Liver (tissue), 3 donors: Measurements from ENCODE around the gene BRD4.

Experiments
- ATF3 ChIP-seq: IDR thresholded peaks from 2 replicates; pipeline ENCODE4 v1.6.1; 2016; ENCODE audit warnings: antibody characterized with exemption
- CTCF ChIP-seq: fragments of 150-350 bp; IDR thresholded peaks from 2 replicates; pipeline ENCODE4 v1.5.1; 2017; ENCODE audit warnings: improper control_type of control experiment, low read depth, low read length; ENCODE audit not compliant: missing input control
- FOXA1 ChIP-seq: IDR thresholded peaks from 2 replicates; pipeline ENCODE4 v1.6.1; 2016; ENCODE audit warnings: antibody characterized with exemption
- FOXA2 ChIP-seq: IDR thresholded peaks from 2 replicates; pipeline ENCODE4 v1.6.1; 2016; ENCODE audit warnings: antibody characterized with exemption
- GABPA ChIP-seq, 2 donors: IDR thresholded peaks in 1 of 2; conservative IDR thresholded peaks in 1 of 2; 2 replicates each; pipeline ENCODE4 v1.6.1; 2016; ENCODE audit warnings: antibody characterized with exemption in 2 of 2, mild to moderate bottlenecking in 1 of 2, moderate library complexity in 1 of 2
- HNF4A ChIP-seq, 2 donors: conservative IDR thresholded peaks; 2 replicates each; pipeline ENCODE4 v1.6.1; 2016; ENCODE audit warnings: antibody characterized with exemption in 2 of 2, mild to moderate bottlenecking in 2 of 2
- JUND ChIP-seq, 2 donors: IDR thresholded peaks; 2 replicates each; pipeline ENCODE4 v1.6.1; 2016; ENCODE audit warnings: antibody characterized with exemption in 2 of 2
- MAX ChIP-seq: IDR thresholded peaks from 2 replicates; pipeline ENCODE4 v1.6.1; 2016; ENCODE audit warnings: antibody characterized with exemption
- RAD21 ChIP-seq, 2 donors: IDR thresholded peaks; 2 replicates each; pipeline ENCODE4 v1.6.1; 2016; ENCODE audit warnings: antibody characterized with exemption in 2 of 2, mild to moderate bottlenecking in 2 of 2
- REST ChIP-seq: IDR thresholded peaks from 2 replicates; pipeline ENCODE4 v1.6.1; 2016; ENCODE audit warnings: antibody characterized with exemption, mild to moderate bottlenecking
- RXRA ChIP-seq, 2 donors: IDR thresholded peaks; 2 replicates each; pipeline ENCODE4 v1.6.1; 2017 to 2018; ENCODE audit warnings: antibody characterized with exemption in 2 of 2, mild to moderate bottlenecking in 1 of 2
- SP1 ChIP-seq: IDR thresholded peaks from 2 replicates; pipeline ENCODE4 v1.6.1; 2018; ENCODE audit warnings: antibody characterized with exemption, mild to moderate bottlenecking
- YY1 ChIP-seq: IDR thresholded peaks from 2 replicates; pipeline ENCODE4 v1.6.1; 2016; ENCODE audit warnings: antibody characterized with exemption, mild to moderate bottlenecking
- donor health status: healthy.
- donor health status: healthy.

GRCh38 chr19:15315101-15315500 lies 17.2 kb downstream of the BRD4 start:
- TF ChIP-seq CTCF, result no peak
- no peak for TF ChIP-seq JUND (IDR thresholded peaks at IDR 0.05)
- TF ChIP-seq MAX, result no peak
- no peak for TF ChIP-seq SP1
- TF ChIP-seq RXRA (IDR thresholded peaks at IDR 0.05), result no peak
- TF ChIP-seq RAD21 (IDR thresholded peaks at IDR 0.05), result no peak
- no peak for TF ChIP-seq YY1
- no peak for TF ChIP-seq HNF4A (conservative IDR thresholded peaks at IDR 0.05)
- TF ChIP-seq REST, result no peak
- TF ChIP-seq FOXA1, result no peak
- no peak for TF ChIP-seq ATF3
- TF ChIP-seq FOXA2, result no peak
- no peak for TF ChIP-seq GABPA (IDR thresholded peaks at IDR 0.05 in 1 of 2, conservative IDR thresholded peaks at IDR 0.05 in 1 of 2)
